Stimulated activated CD8-positive, alpha-beta memory T cell treated with anti-CD3 and anti-CD28 coated beads, Interleukin-2, amount 100 ng/mL, for 48 hours (primary cell): ENCODE data around the gene SNX8.
A peak's percentile ranks its signal among the peaks of the same experiment; 100 is the strongest.

ENCODE experiments used
- DNase-seq, 2 donors: peaks; one replicate each; pipeline ENCODE4 v3.0.0-alpha.2; 2020; ENCODE audit warnings: low read depth in 2 of 2

Gene SNX8

DNA sequence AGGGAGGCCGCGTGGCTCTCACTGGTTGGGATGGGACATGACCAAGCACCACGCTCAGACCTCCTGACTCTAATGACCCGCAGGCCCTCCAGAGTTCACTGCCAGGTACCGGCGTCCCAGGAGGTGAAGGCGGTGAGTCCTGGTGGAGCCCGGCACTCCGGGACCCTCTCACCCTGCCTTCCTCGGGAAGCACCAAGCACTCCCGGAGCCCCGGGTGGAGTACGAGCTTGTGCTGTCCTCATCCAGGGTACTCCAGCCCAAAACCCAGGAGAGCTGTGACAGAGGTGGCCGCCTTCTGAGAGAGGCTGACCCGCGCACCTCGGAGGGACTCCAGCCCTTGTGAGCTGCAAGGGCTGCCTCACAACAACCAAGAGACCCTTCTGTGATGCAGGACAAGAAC is 90.9 kb downstream of the SNX8 start:
- DNase-seq: no peak

DNA sequence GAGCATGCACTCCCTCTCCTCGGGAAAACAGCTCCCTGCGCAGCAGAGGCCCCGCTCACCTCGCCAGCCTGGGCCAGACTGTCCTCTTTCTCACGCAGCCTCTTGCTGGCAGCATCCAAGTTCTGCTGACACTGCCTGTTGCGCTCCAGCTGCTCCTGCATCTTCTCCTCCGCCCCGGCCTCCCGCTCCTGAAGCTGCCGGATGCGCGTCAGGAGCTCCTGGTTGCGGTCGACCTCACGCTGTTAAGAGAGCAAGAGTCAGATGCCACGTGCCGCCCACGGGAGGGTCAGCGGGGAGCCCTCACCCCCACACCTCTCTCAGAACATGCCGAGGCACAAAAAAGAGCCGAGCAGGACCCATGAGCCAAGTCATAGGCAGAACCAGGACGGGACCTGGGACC is 91.7 kb downstream of the SNX8 start:
- DNase-seq: no peak

DNA sequence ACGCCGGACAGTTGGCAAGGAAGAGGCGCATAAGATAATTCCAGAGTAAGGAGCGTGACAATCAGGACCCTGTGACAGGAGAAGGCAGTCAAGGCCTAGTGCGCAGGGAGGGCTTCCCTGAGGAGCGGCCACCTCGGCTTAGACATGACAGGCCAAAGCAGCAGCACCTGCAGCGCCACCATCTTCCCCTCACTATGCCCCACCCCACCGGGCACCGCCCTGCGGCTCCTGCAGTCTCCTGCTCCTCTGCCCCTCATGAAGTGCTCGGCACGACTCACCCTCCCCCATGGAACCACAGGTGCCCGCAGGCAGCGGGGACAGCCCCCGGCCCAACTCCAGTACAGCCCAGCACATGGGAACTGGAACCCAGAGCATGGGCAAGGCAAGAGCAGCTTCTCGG is 93.3 kb downstream of the SNX8 start:
- no peak for DNase-seq

DNA sequence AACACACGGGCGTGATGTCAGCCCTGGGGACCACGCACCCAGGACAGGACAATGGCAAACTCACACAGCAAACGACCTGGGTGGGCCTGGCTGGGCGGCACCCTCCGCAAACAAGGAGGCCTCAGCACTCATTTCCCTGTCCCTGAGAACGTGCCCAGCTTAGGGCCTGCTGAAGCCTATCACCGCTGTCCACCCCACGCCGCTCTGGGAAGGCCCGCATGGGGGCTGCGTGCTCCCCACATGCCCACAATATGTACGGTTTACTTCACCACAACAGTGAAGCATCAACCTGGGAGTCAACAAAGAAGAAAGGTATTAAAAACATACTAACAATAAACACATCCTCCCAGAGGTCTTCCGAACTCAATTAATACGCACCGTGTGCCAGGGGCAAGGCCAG is 93.7 kb downstream of the SNX8 start:
- no peak for DNase-seq

DNA sequence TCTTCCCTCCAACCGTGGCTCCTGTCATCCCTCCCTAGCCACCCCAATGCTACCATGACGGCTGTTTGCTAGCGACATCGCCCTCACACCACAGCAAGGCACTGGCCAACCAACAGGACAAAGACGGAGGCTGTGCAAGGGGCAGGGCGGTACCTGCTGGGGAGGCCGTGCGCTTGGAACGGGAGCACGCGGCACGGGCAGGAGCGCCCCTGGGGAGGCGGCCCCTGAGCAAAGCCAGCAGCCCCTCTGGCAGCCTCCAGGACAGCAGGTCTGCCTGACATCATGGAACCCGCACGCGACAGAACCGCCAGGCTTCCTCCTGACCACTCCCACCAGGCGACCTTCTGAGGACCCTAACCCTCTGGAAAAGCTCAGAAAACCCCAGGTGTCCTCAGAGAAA is 94.2 kb downstream of the SNX8 start:
- DNase-seq: no peak

DNA sequence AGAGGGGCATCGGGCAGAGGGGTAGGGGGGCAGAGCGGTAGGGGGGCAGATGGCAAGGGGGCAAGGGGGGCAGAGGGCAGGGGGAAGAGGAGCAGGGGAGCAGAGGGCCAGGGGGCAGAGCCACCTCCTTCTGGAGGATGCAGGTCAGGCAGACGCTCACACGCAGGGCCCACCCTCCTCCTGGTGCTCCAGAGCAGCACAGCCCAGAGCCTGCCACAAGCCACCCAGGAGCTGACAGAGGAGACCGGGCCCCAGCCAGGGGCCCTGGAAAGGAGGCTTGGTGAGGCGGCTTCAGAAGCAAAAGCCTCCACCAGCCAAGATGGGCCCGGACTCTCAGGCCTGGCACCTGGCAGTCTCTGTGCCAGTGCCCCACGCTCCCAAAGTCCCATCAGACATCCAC is 94.6 kb downstream of the SNX8 start:
- no peak for DNase-seq

DNA sequence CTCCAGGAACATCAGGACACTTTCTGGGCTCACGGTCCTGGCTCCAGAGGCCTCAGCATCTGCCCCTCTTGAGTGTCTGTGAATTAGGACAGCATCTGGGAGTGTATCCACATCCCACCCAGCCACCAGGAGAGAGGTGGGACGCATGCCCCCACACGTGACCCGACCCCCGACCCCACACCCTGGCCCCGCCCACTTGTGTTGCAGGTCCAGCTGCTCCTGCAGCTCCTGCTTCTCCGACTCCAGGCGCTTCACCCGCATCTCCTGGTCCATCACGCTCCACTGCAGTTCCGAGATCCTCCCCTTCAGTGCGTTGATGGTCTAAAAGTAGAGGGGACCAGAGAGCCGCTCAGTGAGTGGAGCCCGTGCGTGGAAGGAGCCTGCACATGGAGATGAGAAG is 95.1 kb downstream of the SNX8 start:
- DNase-seq: no peak

DNA sequence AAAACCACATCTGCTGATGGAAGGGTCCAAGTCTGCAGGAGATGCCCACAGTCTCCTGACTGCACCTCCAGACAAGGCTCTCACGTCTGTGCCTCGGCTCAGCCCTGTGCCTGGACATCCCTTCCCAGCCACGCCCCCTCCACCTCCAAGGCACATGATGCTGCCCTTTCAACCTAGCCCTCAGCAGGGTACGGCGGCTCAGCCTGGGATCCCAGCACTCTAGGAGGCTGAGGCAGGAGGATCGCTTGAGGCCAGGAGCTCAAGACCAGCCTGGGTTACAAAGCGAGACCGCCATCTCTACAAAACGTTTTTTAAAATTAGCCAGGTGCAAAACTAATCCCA is 95.8 kb downstream of the SNX8 start:
- DNase-seq: no peak

DNA sequence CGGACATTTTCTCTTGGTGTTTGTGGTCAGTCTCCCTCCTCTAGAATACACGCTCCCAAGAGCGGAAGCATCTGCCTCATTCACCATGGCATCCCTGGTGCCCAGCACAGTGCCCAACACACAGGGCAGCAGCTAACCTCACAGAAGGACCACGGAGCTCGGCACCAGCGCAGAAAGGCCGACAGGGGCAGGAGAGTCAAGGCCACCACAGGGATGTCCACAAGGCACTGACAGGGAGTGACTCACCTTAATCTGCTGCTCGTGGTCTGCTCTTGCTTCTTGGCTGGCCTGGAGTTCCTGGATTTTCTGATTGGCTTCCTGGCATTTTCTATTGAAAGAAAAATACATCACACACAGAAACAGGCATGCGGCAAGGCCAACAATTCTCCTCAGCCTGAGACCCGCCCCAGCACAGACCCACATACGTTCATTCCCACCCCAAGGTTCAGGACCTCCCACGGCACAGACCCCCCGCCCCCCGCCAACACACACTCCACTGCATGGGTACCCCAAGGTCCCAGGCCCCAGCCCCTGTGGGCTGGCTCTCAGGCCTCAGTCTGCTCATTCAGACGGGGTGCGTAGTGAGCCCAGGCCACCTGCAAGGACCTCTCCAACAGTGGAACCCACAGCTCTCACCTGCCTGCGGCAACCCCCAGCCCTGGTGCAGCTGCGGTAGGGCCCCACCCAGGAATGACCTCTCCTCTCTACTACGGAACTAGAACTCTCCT is 96.4 kb downstream of the SNX8 start:
- no peak for DNase-seq

DNA sequence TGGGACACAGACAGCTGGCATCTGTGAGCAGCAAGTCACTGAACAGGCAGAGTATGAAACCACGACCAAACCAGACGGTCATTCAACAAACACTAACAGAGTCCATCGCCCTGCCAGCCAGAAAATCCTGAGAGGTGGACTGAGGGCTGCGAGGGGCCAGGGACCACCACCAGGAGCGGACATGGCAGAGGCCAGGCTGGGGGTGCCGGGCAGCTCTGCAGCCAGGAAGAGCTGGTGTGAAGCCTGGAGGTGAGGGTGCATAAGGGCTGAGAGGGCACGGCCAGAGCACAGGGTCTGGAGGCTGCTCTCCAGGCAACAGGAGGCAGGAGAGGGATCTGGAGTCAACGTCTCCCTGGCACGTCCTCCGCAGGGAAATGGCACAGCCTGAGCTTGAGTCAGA is 97.0 kb downstream of the SNX8 start:
- no peak for DNase-seq

DNA sequence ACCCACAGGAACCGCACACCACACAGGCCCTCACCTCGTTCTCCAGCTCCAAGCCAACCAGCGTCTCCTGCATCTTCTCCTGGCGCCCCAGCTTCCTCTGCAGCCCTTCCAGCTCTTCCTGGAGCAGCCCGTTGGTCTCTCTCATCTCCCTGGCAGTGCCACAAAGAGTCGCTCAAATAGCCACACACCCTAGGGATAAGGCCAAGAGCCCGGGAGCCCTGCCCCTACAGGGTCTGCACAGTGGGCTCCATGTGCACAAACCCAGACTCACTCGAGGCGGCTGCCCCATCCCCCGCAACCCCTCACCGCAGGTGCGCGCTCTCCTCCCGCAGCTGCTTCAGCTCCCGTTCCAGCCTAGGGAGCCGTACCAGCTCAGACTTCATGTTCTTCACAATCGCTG is 98.4 kb downstream of the SNX8 start:
- no peak for DNase-seq

DNA sequence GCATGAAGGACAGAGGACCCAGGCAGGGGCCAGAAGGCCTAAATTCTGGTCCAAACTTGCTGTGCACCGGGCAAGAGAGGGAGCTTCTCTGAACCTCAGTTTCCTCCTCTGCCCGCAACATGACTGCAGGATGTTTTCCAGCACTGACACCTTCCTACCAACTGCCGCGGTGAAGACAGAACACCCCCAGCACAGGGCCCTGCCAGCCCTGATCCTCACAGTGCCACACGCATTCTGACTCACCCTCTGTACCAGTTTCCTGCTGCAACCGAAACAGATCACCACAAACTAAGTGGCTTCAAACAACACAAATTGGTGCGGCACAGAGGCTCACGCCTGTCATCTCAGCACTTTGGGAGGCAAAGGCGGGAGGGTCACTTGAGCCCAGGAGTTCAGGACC is 99.6 kb downstream of the SNX8 start:
- DNase-seq: no peak

DNA sequence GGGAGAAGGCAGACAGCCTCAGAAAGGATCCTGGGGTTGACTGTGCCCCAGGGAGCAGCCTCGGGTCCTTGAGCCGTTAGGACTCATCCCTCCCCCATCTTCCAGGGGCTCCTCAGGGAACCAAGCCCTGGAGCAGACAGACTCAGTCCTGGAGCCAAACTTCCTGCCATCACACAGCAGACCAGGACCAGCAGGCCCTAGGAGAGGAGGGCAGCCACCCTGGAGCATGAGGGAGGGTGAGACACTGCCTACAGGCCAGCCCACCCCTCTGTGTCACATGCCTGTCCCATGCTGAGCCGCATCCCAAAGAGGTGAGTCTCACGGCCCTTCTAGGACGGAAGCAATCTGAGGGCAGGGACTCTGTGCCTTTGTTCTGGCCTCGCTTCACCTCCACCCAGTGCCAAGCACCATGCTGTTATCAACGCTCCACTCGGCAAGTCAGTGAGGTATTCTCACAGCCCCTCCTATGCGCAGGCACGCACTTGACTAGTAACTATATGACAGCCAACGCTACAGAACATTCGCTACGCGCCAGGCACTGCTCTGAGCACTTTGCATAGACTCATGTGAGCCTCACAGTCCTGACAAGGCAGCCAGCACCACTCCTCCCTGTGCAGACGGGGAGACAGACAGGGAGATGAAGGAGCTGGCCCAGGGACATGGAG is 100.6 kb downstream of the SNX8 start:
- no peak for DNase-seq

DNA sequence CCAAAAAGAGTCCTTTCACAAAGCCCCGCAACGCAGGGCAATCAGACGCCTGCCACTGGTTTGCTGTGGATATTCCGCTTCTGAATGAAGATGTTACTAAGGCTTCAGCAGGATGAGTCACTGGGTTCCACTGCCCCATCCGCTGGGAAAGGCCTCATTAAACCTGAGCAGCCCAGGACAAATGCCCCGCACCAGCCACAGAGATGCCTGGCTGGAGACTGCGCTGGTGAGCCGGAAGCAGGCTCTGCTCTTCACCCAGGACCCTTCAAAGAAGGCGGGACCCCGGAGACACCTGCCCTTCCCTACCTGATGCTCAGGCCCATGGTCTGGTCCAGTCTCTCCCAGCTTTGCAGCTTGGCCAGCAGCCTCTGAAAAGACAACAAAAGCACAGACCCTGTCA is 101.3 kb downstream of the SNX8 start:
- DNase-seq: no peak

DNA sequence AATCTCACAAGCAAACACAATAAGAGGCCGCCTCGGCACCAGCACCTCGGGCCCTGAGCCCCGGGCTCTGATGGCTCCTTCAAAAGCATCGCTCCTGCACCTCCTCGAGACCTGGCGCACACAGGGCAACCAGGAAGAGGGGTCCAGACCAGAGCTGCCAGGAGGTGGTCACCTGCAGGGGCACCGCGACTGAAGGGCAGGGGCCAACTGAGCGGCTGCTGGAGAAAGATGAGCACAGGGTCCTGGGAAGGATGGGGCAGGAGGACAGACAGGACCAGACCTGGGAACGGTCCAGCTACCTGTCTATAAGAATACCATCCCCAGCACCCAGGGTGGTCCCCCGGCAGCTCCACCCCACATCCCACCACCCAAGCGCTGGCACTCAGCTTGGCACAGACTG is 102.3 kb downstream of the SNX8 start:
- DNase-seq: no peak

DNA sequence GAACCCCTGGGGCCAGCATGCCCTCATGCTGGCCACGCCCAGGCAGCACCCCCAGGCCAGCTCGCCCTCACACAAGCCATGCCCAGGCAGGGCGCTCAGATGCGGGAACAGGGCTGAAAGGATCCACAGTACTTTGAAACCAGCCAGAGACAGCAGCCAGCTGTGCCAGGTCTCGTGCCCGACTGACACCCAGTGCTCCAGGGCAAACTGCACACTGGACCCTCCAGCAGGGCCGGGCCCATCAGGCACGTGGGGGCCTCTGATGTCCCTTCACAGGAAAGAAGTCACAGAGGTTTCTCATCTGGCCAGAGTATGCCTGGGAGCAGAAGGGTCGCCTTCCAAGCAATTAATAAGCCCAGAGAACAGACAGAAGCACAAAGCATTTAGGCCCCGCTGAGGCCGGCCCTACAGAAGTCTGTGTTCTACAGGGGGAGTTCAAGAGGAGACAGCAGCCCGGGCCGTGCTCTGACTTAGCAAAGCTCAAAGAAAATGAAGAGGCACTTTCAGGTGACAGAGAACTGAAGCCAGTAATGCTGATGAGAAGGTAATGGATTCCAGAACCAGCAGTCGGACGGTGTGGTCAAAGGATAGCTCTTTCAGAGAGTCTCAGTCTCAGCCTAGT is 102.9 kb downstream of the SNX8 start:
- DNase-seq: no peak

DNA sequence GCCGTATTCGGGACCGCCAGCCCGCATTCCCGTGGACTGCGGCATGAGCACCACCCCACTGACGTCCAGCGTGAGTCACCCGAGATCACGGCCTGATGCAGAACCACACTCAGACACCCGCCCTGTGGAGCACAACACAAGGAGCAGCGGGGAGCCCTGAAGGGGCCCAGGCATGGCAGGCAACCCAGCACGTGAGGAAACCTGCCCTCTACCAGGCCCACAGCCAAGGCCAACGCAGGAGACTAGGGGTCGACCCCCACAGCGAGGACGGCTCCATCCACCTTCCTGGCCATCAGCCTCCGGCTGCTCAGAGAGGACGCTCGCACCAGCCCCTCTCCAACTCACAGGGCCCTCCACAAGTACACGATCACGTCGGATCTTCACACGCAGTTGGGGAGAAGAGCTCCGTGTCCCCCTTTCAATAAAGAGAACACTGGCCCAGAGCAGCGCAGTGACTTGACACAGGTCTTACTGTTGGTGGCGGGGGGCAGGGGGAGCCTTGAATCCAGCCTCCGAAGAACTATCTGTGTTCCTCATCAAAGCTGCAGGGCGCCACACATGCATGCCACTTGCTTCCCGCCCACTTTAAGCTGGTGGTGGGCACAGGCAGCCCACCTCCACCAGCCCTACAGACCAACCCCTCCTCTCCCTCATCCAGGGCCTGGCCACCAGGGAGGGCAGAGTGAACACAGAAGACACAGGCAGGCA is 103.5 kb downstream of the SNX8 start:
- no peak for DNase-seq

DNA sequence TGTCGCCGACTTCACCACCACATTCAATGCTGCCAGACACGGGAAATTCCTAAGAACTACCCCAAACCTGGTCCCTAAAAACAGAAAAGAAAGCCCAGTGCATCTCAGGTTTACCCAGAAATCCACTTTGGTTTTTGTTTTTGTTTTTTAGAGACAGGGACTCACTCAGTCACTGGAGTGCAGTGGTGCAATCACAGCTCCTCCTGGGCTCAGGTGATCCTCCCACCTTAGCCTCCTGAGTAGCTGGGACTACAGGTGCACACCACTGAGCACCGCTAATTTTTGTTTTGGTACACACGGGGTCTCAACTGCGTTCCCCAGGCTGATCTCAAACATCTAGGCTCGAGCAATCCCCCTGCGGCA is 104.3 kb downstream of the SNX8 start:
- DNase-seq: no peak

DNA sequence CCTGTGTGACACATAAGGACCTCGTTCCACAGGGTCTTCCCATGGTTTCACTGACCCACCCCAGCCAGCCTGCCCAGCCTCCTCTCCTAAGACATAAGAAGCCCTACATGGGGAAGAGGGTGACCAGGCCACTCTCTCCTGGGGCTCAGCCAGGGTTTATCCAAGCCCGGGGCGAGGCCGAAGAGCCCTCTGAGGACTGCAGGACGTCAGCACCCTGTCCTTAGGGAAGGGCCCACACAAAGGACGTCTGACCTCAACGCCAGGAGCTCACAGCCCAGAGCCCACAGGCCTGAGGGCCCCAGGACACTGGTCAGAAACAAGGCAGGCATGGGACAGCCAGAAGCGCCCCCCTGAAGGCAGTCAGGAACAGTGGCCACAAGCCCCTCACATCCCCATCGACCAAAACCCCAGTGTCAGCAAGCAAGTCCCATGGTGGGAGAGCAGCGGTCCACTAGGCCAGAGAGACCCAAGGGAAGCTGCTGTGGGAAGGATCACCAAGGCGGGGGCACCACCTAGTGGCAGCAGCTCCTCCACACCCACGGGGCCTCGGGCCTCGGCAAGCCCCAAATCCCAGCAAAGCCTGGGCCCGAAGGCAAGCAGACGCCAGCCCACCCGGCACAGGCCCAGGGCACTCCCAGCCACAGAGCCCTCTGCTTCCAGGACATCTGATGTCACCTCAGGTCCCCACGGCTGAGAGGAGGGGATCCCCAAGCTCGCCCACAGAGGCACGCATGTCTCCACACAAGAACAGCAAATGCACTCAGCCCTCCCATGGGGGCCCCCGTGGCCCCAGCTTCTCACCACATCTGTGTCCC is 104.9 kb downstream of the SNX8 start:
- DNase-seq: peak; percentile 35 to 43

DNA sequence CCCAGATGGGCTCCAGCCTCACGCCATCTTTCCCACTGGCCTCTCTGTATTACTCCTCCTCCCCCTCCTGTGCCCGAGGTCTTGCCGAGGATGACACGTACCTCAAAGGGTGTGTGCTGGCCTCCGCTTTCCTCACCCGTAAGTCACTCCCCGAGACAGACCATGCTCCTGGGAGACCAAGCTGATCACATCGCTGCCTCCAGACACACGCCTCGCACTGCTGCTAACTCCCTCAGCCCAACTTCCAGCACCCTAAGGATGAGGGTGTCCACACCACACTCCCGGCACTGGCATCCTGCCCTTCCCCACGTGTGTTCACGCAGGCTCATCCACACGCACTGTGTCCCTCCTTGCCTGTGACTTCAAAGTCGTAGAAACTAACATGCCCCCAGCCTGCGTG is 105.5 kb downstream of the SNX8 start:
- DNase-seq: no peak

DNA sequence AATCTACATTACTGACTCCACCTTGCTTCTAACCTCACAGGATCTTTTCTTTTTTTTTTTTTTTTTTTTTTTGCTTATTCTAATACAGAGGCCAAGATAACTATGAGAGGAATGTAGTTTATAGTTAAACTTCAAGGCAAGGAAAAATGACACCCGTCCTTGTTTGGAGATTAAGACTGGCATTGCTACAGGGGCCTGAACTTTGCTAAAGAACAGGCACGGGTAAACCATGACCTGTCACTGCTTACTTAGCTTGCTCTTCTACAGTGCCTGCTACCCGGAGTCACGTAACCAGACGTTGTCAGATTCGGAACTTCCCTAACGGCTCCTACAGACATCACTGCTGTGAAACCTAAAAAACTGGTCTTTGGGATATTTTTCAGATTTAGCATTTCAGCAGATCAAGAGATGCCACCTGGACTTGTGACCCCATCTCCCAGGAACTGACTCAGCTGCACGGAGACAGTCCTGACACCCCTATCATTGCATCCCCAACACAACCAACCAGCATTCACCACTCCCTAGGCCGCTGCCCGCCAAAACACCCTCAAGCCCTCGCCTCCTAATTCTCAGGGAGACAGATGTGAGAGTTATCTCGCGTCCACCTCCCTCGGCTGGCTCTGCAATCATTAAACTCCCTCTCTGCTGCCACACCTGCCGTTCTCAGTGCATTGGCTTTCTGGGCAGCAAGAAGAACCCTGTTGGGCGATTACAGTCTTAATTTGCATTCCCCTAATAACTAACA is 109.0 kb downstream of the SNX8 start:
- DNase-seq: no peak
